Endodermal cell (in vitro differentiated cells): Measurements from ENCODE around the gene CDKL1. TPM values are rescaled to one million over a fixed set of nuclear protein-coding genes. Genes with fewer than 3 reads are reported as not detected.
A peak's percentile ranks its signal among the peaks of the same experiment; 100 is the strongest.

ENCODE experiments used
- DNase-seq: peaks from one replicate; pipeline ENCODE4 v3.0.0-alpha.2; 2017
- H3K27ac ChIP-seq: 2 replicates; pipeline ENCODE4 v1.5.1; 2013; ENCODE audit warnings: mild to moderate bottlenecking, low read depth, low read length, moderate library complexity
- H3K27me3 ChIP-seq: 2 replicates; pipeline ENCODE4 v1.6.1; 2013; ENCODE audit warnings: mild to moderate bottlenecking, low read length, moderate library complexity; ENCODE audit not compliant: insufficient read depth, control insufficient read depth, poor library complexity, severe bottlenecking
- H3K36me3 ChIP-seq: 2 replicates; pipeline ENCODE4 v1.7.0; 2013; ENCODE audit warnings: mild to moderate bottlenecking, low read length, moderate library complexity; ENCODE audit not compliant: control insufficient read depth, insufficient read depth
- H3K4me1 ChIP-seq: one replicate; pipeline ENCODE4 v1.7.0; 2013; ENCODE audit warnings: low read length; ENCODE audit not compliant: control insufficient read depth, insufficient read depth
- H3K4me3 ChIP-seq: 2 replicates; pipeline ENCODE4 v1.5.1; 2013; ENCODE audit warnings: mild to moderate bottlenecking, low read length, moderate library complexity
- H3K9ac ChIP-seq: 2 replicates; pipeline ENCODE4 v1.6.1; 2013; ENCODE audit warnings: mild to moderate bottlenecking, low read length, moderate library complexity; ENCODE audit not compliant: poor library complexity, severe bottlenecking; ENCODE audit errors: extremely low read depth
- H3K9me3 ChIP-seq: 2 replicates; pipeline ENCODE4 v1.6.1; 2013; ENCODE audit warnings: mild to moderate bottlenecking, low read length, moderate library complexity; ENCODE audit not compliant: control insufficient read depth
- H3K27ac Mint-ChIP-seq: 2 replicates; pipeline ENCODE4 v1.8.0; 2020; ENCODE audit warnings: mixed read lengths
- H3K27me3 Mint-ChIP-seq: 2 replicates; pipeline ENCODE4 v1.8.0; 2021; ENCODE audit warnings: mild to moderate bottlenecking, mixed read lengths; ENCODE audit not compliant: insufficient read depth
- H3K36me3 Mint-ChIP-seq: 2 replicates; pipeline ENCODE4 v1.8.0; 2020; ENCODE audit warnings: low read depth, mixed read lengths
- H3K4me1 Mint-ChIP-seq: 2 replicates; pipeline ENCODE4 v1.8.0; 2020; ENCODE audit warnings: mixed read lengths
- H3K4me3 Mint-ChIP-seq: 2 replicates; pipeline ENCODE4 v1.8.0; 2020; ENCODE audit warnings: mild to moderate bottlenecking, moderate library complexity, mixed read lengths
- H3K9me3 Mint-ChIP-seq: 2 replicates; pipeline ENCODE4 v1.8.0; 2020; ENCODE audit warnings: mild to moderate bottlenecking, mixed read lengths
- CTCF ChIP-seq: fragments of 200-600 bp; sonication (generic); conservative IDR thresholded peaks from 2 replicates; pipeline ENCODE4 v1.5.0; 2021; ENCODE audit warnings: antibody characterized with exemption, mild to moderate bottlenecking
- WGBS, 2 experiments: methylation state at CpG; one replicate each; pipeline versions ENCODE4 v1.1.5 to v1.1.7; 2013; ENCODE audit warnings: missing lambda C conversion rate in 2 of 2, mixed read lengths in 1 of 2; ENCODE audit not compliant: insufficient coverage in 1 of 2, insufficient read length in 1 of 2; 5-methylcytosine and 5-hydroxymethylcytosine counted together
- total RNA-seq, 2 donors: library from RNA; stranded (reverse); fragmentation: NEBNext Ultra II Directional in 1 of 2; extraction: Animal tissue kit (Norgen Biotek cat#: 25700) in 1 of 2; gene quantifications; 2 replicates in 1 of 2; 3 replicates in 1 of 2; pipeline ENCODE4 v1.2.1, GENCODE V29; 2021

The CDKL1 gene
- total RNA-seq, 2 donors from 2014 or later, result 1.5 to 2.6 TPM

- Histone ChIP-seq H3K36me3 (no peaks in the 10 kb centered on the region), H3K4me3 (no peak overlapping the region), H3K27me3 (no peaks in the 10 kb centered on the region), H3K9me3 (no peaks in the 10 kb centered on the region), H3K27ac (no peak overlapping the region), H3K4me1 (no peaks in the 10 kb centered on the region), H3K9ac (no peak overlapping the region)
- Mint-ChIP-seq H3K27me3 (peaks cover 1% of the 10 kb centered on the region), H3K4me3 (no peak overlapping the region), H3K27ac (no peak overlapping the region), H3K4me1 (peaks cover 14% of the 10 kb centered on the region), H3K9me3 (no peaks in the 10 kb centered on the region), H3K36me3 (no peaks in the 10 kb centered on the region)
- TF ChIP-seq CTCF, result no peak
- DNase-seq, result no peak
- 96 to 100% methylated on average over 1 of the region's 1 CpG for WGBS, 2 experiments
Measured at GRCh38 chr14:50387548-50387947, 9.1 kb downstream of the CDKL1 start.

- WGBS, 2 experiments, result 75% methylated on average over 1 of the region's 3 CpGs; no CpG with 5 or more reads in 1 of the 2 experiments
- Histone ChIP-seq H3K27ac (no peak overlapping the region), H3K4me3 (no peak overlapping the region), H3K4me1 (no peaks in the 10 kb centered on the region), H3K27me3 (no peaks in the 10 kb centered on the region), H3K9ac (no peak overlapping the region), H3K36me3 (no peaks in the 10 kb centered on the region), H3K9me3 (no peaks in the 10 kb centered on the region)
- Mint-ChIP-seq H3K4me1 (peaks cover 17% of the 10 kb centered on the region), H3K27me3 (no peaks in the 10 kb centered on the region), H3K9me3 (no peaks in the 10 kb centered on the region), H3K4me3 (no peak overlapping the region), H3K36me3 (no peaks in the 10 kb centered on the region), H3K27ac (no peak overlapping the region)
- TF ChIP-seq CTCF, result peak; percentile 45
- DNase-seq, result no peak
Measured at GRCh38 chr14:50383618-50384225, 13.0 kb downstream of the CDKL1 start.

GRCh38 chr14:50381823-50382287 lies 14.8 kb downstream of the CDKL1 start:
- 91 to 95% methylated on average over 13 to 14 of the region's 14 CpGs for WGBS, 2 experiments
- Mint-ChIP-seq H3K9me3 (no peaks in the 10 kb centered on the region), H3K4me3 (no peak overlapping the region)

More at GRCh38 chr14:50381823-50382287, 14.8 kb downstream of the CDKL1 start:
- no peak overlapping the region for H3K27ac ChIP-seq
- no peak overlapping the region for H3K27ac Mint-ChIP-seq
- no peaks in the 10 kb centered on the region for H3K27me3 Mint-ChIP-seq
- H3K36me3 Mint-ChIP-seq, result no peaks in the 10 kb centered on the region
- H3K36me3 ChIP-seq, result no peaks in the 10 kb centered on the region
- no peak overlapping the region for H3K9ac ChIP-seq
- no peak for DNase-seq
- H3K9me3 ChIP-seq, result no peaks in the 10 kb centered on the region
- H3K27me3 ChIP-seq, result no peaks in the 10 kb centered on the region
- H3K4me1 Mint-ChIP-seq, result peaks cover 14% of the 10 kb centered on the region
- no peak for TF ChIP-seq CTCF
- H3K4me1 ChIP-seq, result no peaks in the 10 kb centered on the region
- no peak overlapping the region for H3K4me3 ChIP-seq
